ENCODE data around the gene ADM. TPM values are rescaled to one million over a fixed set of nuclear protein-coding genes. Genes with fewer than 3 reads are reported as not detected.
A peak's percentile ranks its signal among the peaks of the same experiment; 100 is the strongest.

ADM gene
- polyA plus RNA-seq, 2 of the 4 experiments (the other 2 are of a cell fraction), result 66.3 to 72.1 TPM

DNA sequence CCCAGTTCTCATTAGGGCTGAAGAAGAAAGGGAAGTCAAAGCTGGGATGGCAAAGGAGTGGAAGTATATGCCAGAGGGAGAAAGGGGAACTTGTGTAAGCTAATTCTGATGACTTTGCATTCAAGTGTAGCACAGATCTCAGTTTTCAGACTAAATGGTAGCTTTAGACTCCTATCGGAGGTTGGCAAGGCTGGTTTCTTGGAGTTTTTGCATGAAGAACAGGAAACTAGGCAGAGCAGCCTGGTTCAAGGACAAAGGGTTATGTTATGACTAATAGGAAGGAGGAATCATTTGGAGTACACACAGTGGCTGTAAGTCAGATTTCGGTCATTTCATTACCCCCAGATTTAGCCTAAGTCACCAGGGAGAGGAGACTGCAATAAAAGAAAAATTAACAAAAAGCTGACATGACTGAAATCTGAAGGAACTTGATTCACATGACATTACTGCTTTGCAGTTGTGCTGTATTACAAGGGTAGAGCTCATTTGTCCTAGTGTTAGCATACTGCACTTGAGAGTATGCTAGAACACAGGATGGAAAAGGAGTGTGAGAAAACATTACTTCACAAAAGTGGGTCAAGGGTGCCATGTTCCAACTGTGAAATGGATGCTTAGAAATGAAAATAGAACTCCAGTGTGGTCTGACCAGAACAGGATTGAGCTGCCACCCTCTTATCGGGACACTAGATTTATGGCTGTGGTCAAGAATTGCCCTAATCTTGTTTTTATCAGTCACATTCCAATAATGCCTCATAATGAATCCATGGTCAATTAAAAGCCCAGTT lies 23.6 kb downstream of the ADM start:
- Histone ChIP-seq H3K4me3 (no peak overlapping the region), H3K27ac (peak overlapping the region; percentile 26 to 77; a peak in 4 of 6 replicates), H3K9me3 (0 out of 3 replicates have a peak, but pooled peaks cover 2% of the 10 kb centered on the region), H3K4me1 (peaks cover 63% of the 10 kb centered on the region), H3K4me2 (0 out of 3 replicates have a peak overlapping the region, but pooled peaks have one; percentile 5)
- WGBS (ENCODE audit: missing lambda C conversion rate), result 83% methylated on average over 3 of the region's 3 CpGs
- ChIA-PET CTCF (interaction anchor here (0.6 to 13.0 kb wide), 6 partner anchors 22 to 570 kb away, joined by 3 to 188 read pairs (median 15); partner anchors contain the start of gene ADM), POLR2A (no interaction called here)
- no peak for ATAC-seq
- DNase-seq (ENCODE audit: low read depth in 1 of 2, low spot score in 1 of 2), result no peak
- TF ChIP-seq, protein P1, sequence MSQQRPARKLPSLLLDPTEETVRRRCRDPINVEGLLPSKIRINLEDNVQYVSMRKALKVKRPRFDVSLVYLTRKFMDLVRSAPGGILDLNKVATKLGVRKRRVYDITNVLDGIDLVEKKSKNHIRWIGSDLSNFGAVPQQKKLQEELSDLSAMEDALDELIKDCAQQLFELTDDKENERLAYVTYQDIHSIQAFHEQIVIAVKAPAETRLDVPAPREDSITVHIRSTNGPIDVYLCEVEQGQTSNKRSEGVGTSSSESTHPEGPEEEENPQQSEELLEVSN (IDR thresholded peaks at IDR 0.05; ENCODE audit: borderline replicate concordance, low read depth), result no peak
- TF ChIP-seq MAFK (IDR thresholded peaks at IDR 0.05; ENCODE audit: partially characterized antibody), result peak; percentile 82
- no peak for FAIRE-seq

DNA sequence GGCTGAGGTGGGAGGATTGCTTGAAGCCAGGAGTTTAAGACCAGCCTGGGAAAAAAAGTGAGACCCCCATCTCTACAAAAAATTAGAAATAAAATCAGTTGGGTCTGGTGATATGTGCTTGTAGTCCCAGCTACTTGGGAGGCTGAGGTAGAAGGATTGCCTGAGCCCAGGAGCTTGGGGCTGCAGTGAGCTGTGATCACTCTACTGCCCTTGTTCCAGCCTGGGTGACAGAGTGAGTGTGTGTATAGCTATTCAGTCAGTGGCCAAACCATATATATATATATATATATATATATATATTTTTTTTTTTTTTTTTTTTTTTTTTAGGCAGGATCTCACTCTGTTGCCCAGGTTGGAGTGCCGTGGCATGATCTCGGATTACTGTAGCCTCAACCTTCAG lies 24.5 kb downstream of the ADM start:
- peak overlapping the region; percentile 43 to 77; a peak in 4 of 6 replicates for H3K27ac ChIP-seq
- ChIA-PET POLR2A (no interaction called here), CTCF (interaction anchor here (1.0 to 13.0 kb wide), 4 partner anchors 15 to 571 kb away, joined by 3 to 188 read pairs (median 34); partner anchors contain the start of gene ADM)
- H3K9me3 ChIP-seq, result 0 out of 3 replicates have a peak, but pooled peaks cover 2% of the 10 kb centered on the region
- TF ChIP-seq GATA3 (IDR thresholded peaks at IDR 0.05; ENCODE audit: borderline replicate concordance) (no peak), RAD21 (conservative IDR thresholded peaks at IDR 0.05 in 1 of 2, IDR thresholded peaks at IDR 0.05 in 1 of 2) (no peak), RCOR1 (IDR thresholded peaks at IDR 0.05; ENCODE audit: low read depth, low read length) (no peak), KDM1A (IDR thresholded peaks at IDR 0.05; ENCODE audit: low read depth) (no peak), FOXS1 (CRISPR knock-in tag; IDR thresholded peaks at IDR 0.05) (no peak), TP53 (CRISPR knock-in tag; IDR thresholded peaks at IDR 0.05) (no peak), HOXB5 (CRISPR knock-in tag; IDR thresholded peaks at IDR 0.05) (no peak), KDM5A (IDR thresholded peaks at IDR 0.05) (no peak), POLR2AphosphoS2 (conservative IDR thresholded peaks at IDR 0.05; ENCODE audit: low read length) (no peak), HOXA7 (CRISPR knock-in tag; IDR thresholded peaks at IDR 0.05) (no peak), EHMT2 (IDR thresholded peaks at IDR 0.05; ENCODE audit: low read depth) (no peak), JUN (IDR thresholded peaks at IDR 0.05) (no peak), MAFK (IDR thresholded peaks at IDR 0.05; ENCODE audit: partially characterized antibody) (no peak)
- TF ChIP-seq, protein P2, sequence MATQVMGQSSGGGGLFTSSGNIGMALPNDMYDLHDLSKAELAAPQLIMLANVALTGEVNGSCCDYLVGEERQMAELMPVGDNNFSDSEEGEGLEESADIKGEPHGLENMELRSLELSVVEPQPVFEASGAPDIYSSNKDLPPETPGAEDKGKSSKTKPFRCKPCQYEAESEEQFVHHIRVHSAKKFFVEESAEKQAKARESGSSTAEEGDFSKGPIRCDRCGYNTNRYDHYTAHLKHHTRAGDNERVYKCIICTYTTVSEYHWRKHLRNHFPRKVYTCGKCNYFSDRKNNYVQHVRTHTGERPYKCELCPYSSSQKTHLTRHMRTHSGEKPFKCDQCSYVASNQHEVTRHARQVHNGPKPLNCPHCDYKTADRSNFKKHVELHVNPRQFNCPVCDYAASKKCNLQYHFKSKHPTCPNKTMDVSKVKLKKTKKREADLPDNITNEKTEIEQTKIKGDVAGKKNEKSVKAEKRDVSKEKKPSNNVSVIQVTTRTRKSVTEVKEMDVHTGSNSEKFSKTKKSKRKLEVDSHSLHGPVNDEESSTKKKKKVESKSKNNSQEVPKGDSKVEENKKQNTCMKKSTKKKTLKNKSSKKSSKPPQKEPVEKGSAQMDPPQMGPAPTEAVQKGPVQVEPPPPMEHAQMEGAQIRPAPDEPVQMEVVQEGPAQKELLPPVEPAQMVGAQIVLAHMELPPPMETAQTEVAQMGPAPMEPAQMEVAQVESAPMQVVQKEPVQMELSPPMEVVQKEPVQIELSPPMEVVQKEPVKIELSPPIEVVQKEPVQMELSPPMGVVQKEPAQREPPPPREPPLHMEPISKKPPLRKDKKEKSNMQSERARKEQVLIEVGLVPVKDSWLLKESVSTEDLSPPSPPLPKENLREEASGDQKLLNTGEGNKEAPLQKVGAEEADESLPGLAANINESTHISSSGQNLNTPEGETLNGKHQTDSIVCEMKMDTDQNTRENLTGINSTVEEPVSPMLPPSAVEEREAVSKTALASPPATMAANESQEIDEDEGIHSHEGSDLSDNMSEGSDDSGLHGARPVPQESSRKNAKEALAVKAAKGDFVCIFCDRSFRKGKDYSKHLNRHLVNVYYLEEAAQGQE (IDR thresholded peaks at IDR 0.05), result no peak
- TF ChIP-seq, protein P3, sequence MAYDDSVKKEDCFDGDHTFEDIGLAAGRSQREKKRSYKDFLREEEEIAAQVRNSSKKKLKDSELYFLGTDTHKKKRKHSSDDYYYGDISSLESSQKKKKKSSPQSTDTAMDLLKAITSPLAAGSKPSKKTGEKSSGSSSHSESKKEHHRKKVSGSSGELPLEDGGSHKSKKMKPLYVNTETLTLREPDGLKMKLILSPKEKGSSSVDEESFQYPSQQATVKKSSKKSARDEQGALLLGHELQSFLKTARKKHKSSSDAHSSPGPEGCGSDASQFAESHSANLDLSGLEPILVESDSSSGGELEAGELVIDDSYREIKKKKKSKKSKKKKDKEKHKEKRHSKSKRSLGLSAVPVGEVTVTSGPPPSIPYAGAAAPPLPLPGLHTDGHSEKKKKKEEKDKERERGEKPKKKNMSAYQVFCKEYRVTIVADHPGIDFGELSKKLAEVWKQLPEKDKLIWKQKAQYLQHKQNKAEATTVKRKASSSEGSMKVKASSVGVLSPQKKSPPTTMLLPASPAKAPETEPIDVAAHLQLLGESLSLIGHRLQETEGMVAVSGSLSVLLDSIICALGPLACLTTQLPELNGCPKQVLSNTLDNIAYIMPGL (CRISPR knock-in tag; IDR thresholded peaks at IDR 0.05; ENCODE audit: borderline replicate concordance), result no peak
- TF ChIP-seq, protein P4, sequence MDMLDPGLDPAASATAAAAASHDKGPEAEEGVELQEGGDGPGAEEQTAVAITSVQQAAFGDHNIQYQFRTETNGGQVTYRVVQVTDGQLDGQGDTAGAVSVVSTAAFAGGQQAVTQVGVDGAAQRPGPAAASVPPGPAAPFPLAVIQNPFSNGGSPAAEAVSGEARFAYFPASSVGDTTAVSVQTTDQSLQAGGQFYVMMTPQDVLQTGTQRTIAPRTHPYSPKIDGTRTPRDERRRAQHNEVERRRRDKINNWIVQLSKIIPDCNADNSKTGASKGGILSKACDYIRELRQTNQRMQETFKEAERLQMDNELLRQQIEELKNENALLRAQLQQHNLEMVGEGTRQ (IDR thresholded peaks at IDR 0.05), result no peak
- FAIRE-seq (no peak), DNase-seq (ENCODE audit: low read depth in 1 of 2, low spot score in 1 of 2) (no peak), ATAC-seq (no peak)
- peaks cover 57% of the 10 kb centered on the region for H3K4me1 ChIP-seq
- H3K4me3 ChIP-seq, result no peak overlapping the region
- 95% methylated on average over 2 of the region's 2 CpGs for WGBS (ENCODE audit: missing lambda C conversion rate)
- H3K4me2 ChIP-seq, result no peak overlapping the region

All from A549 (cell line).